DMS114 treated with DMSO at 0.1 percent for 48 hours (cell line): Measurements from ENCODE around the gene LRRC8C.
A peak's percentile ranks its signal among the peaks of the same experiment; 100 is the strongest.

Experiments
- DNase-seq: peaks from one replicate; lab custom pipeline; 2025; ENCODE audit not compliant: unreplicated experiment; lab: John Stamatoyannopoulos, UW

Gene LRRC8C

DNA sequence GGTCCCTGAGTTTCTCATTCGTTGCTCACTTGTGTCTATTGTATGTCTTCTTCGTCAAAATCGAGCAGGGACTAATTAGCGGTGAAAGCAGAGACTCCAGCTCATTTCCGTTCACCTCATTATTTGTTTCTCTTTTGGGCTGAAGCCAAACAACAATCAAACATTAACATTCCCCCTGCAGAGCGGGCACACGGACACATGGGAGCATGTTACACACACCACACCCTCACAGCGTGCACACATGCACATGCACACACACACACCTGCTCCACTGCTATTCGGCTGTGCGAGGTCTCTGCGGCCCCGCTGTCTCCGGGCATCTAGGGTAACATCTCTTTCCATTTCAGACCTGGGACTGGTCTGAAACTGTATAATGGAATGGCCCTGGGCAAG lies 129.5 kb downstream of the LRRC8C start:
- DNase-seq = no peak

DNA sequence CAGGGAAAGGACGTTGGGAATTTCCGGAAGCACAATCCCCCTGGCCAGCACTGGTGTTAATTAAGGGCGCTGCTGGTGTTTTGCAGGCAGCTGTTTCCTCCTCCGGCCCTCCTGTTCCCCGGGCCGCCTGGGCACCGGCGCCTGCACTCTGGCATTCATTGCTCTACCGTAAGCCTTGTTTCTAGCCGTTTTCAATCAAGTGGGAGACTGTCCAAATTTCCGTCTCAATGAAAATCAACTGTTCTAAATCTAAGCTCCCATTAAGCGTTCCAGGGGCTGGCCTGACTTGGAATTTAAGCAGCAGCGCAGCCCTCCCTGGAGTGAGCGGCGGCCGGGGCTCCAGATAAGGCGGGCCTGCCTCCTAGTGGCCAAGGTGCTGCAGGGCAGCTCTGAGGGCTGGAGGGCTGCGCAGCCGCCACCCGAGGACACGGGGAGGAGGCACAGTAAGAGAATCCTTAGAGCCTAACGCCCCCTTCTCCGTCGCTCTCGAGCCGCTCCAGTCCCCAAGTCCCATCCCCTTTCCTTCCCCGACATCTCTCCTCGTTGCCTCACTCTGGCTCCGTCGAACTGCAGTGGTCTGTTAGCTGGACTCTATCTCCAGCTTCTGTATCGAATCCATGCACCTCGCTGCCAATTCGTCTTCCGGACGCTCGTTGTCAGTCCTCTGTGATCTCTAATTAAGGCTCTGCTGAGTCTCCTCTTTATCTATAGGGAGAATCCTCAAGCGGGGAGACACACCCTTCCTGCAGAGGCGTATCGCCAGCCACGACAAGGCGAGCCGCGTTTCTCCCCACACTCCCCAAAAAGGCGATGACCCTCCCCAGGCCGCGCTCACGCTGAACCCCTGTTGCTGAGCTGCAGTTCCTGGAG lies 130.1 kb downstream of the LRRC8C start:
- DNase-seq = peak; percentile 75

DNA sequence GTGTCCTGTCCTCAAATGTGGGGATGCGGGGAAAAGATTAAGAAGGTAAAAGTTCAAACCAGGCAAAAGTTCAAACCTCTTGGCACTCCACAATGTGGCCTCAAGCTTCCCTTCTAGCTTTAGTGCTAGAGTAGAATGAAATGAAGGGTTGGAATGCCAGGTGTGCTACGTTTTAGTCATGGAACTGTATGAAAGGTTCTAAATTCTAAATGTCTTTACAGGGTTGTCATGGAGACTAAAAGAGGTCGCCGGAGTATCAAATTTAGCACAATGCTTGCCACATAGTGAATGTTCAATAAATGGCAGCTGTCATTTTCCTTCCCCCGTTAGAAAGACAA lies 130.7 kb downstream of the LRRC8C start:
- no peak for DNase-seq

DNA sequence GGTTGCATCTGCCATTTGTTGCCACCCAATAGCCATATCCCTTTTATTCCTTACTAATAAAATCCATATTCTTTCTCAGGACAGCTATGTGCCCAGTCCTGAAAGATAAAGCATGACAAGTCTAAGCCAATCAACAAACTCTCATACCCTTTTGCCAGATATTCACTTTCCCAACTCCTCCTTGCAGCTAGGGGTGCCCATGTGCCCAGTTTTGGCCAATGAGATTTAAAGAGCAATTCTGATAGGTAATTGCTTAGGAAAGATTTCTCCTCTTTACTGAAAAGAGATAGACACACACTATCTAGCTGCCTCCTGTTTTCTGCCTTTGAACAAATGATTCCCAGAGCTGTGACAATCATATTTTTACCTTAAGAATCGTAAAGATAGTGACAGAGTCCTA lies 132.9 kb downstream of the LRRC8C start:
- DNase-seq = no peak

DNA sequence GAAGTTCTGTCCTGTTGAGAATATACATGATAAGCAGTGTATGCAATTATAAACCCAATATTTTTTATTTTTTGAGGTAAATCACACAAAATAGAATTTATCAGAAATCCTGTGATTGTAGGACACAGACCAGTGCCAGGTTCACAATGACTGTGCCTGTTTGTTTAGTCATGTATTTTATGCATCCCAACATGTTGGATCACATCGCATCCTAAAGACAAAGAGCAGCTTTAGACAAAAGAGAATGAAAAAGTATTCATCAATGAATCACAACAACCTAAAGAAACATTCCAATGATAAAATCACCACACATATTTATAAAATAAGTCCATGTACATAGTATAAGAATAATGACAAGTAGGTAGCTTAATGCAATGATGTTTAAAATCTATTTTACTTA lies 134.7 kb downstream of the LRRC8C start:
- no peak for DNase-seq
